K562 (cell line): Measurements from ENCODE around the gene UBE2S. TPM values are rescaled to one million over a fixed set of nuclear protein-coding genes. Genes with fewer than 3 reads are reported as not detected.

Experiments used
- CBFB ChIP-seq: sonication (generic); formaldehyde crosslinking; IDR thresholded peaks from 2 replicates; pipeline ENCODE4 v1.4.0; 2020; ENCODE audit warnings: mild to moderate bottlenecking, missing genetic modification reagents
- CTBP1 ChIP-seq: fragments of 450-650 bp; IDR thresholded peaks from 2 replicates; pipeline ENCODE4 v1.6.1; 2016; ENCODE audit warnings: borderline replicate concordance
- FUS ChIP-seq: fragments of 200-400 bp; formaldehyde crosslinking; optimal IDR thresholded peaks from 2 replicates; pipeline ENCODE3; 2017; ENCODE audit warnings: low read depth, low read length
- ILK ChIP-seq: fragments of 450-650 bp; IDR thresholded peaks from 2 replicates; pipeline ENCODE4 v1.6.1; 2016; ENCODE audit warnings: missing genetic modification characterization, low read depth, mild to moderate bottlenecking, missing compliant biosample characterization, moderate library complexity, borderline replicate concordance
- KDM1A ChIP-seq, 2 experiments: fragments of 450-650 bp; IDR thresholded peaks; 2 replicates each; pipeline ENCODE4 v1.6.1; 2016; ENCODE audit warnings: mild to moderate bottlenecking in 2 of 2
- MCM2 ChIP-seq: fragments of 450-650 bp; IDR thresholded peaks from 2 replicates; pipeline ENCODE4 v1.6.1; 2017; ENCODE audit warnings: low read depth, mild to moderate bottlenecking
- MEF2D ChIP-seq: conservative IDR thresholded peaks from 2 replicates; pipeline ENCODE4 v1.6.1; 2016; ENCODE audit warnings: low read depth, missing genetic modification characterization, missing compliant biosample characterization
- MYC ChIP-seq, 2 experiments: fragments of 250-450 bp in 1 of 2; sonication (Bioruptor Pico) in 1 of 2; IDR thresholded peaks; 2 replicates each; pipeline versions ENCODE4 v1.5.1 to v1.6.1; 2012 to 2021; ENCODE audit warnings: low read depth in 2 of 2, borderline replicate concordance in 1 of 2, improper control_type of control experiment in 1 of 2, low read length in 1 of 2, mild to moderate bottlenecking in 1 of 2, moderate library complexity in 1 of 2
- NFXL1 ChIP-seq: fragments of 450-650 bp; formaldehyde crosslinking; IDR thresholded peaks from 2 replicates; pipeline ENCODE4 v1.4.0; 2021; ENCODE audit warnings: mild to moderate bottlenecking
- TEAD4 ChIP-seq, 2 experiments: sonication (generic) in 1 of 2; formaldehyde crosslinking in 1 of 2; IDR thresholded peaks; 2 replicates each; pipeline versions ENCODE4 v1.6.1 to v1.8.0; 2012 to 2022; ENCODE audit warnings: borderline replicate concordance in 1 of 2, inconsistent platforms in 1 of 2, low read length in 1 of 2, mild to moderate bottlenecking in 1 of 2, missing genetic modification reagents in 1 of 2
- ZNF785 ChIP-seq: fragments of 250-450 bp; sonication (Bioruptor Pico); IDR thresholded peaks from 2 replicates; pipeline ENCODE4 v1.4.0; 2020; ENCODE audit warnings: mild to moderate bottlenecking
- polyA plus RNA-seq, 8 experiments: library from polyadenylated mRNA; depleted of rRNA in 4 of 8; stranded (reverse) in 5 of 8; unstranded in 3 of 8; fragments of >200 nt; fragmentation: Nextera tagmentation in 2 of 8; fragmentation: Illumina TruSeq in 1 of 8; extraction: Ambion mirVana in 2 of 8; extraction: Trizol in 1 of 8; gene quantifications; 2 replicates each; pipeline versions ENCODE4 v1.2.1 to v1.2.3, GENCODE V29; 2011 to 2014; ENCODE audit warnings: inconsistent platforms in 1 of 8, missing spikeins in 1 of 8
- total RNA-seq, 7 experiments: library from RNA; depleted of rRNA in 6 of 7; stranded (reverse); fragments of >200 nt in 6 of 7; fragmentation: Illumina TruSeq in 2 of 7; extraction: Trizol in 2 of 7; gene quantifications; 2 replicates each; pipeline versions ENCODE4 v1.2.1 to v1.2.3, GENCODE V29; 2011 to 2021; ENCODE audit warnings: low replicate concordance in 1 of 7
- TF ChIP-seq, protein P1 (sequence below): fragments of 450-650 bp; formaldehyde crosslinking; IDR thresholded peaks from 2 replicates; pipeline ENCODE4 v1.4.0; 2022; ENCODE audit warnings: missing genetic modification characterization
- TF ChIP-seq, protein P2 (sequence below): fragments of 450-650 bp; IDR thresholded peaks from one replicate; pipeline ENCODE4 v1.6.1; 2018; ENCODE audit warnings: mild to moderate bottlenecking, moderate library complexity; ENCODE audit not compliant: partially characterized antibody
- TF ChIP-seq, protein P3 (sequence below), 2 experiments: IDR thresholded peaks in 1 of 2; conservative IDR thresholded peaks in 1 of 2; 2 replicates each; pipeline ENCODE4 v1.6.1; 2016; ENCODE audit warnings: low read depth in 2 of 2, mild to moderate bottlenecking in 1 of 2, missing compliant biosample characterization in 1 of 2, missing genetic modification characterization in 1 of 2, moderate library complexity in 1 of 2
- TF ChIP-seq, protein P4 (sequence below): IDR thresholded peaks from 3 replicates; pipeline ENCODE4 v1.6.1; 2011; ENCODE audit warnings: borderline replicate concordance, mild to moderate bottlenecking, moderate library complexity; ENCODE audit not compliant: insufficient read length; ENCODE audit errors: extremely low read depth
- TF ChIP-seq, protein P5 (sequence below): sonication (generic); formaldehyde crosslinking; IDR thresholded peaks from 2 replicates; pipeline ENCODE4 v1.8.1; 2023; ENCODE audit warnings: mild to moderate bottlenecking, missing genetic modification reagents

The UBE2S gene
- total and polyA plus RNA-seq, 9 of the 15 experiments (the other 6 are each of a cell fraction or from before 2014, with no cell fraction given) = 1.5 to 1,305 (median 157) TPM

DNA sequence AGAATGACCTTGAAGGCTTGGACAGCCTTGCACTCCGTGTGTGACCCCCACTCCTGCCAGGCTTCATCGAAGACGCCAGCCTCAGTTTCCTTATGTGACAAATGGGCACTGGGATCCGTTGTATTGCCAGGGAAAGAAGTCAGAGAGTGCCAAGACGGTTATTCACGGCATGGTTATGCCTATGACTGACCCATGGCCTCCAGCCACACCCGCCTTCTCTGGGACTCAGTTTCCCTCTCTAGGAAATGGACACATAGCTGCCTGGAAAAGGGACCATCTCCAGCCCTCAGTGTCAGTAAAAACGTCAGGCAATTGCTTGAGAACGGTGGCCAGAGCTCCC lies 915 bp upstream of the UBE2S start (continued):
- TF ChIP-seq, protein P1, sequence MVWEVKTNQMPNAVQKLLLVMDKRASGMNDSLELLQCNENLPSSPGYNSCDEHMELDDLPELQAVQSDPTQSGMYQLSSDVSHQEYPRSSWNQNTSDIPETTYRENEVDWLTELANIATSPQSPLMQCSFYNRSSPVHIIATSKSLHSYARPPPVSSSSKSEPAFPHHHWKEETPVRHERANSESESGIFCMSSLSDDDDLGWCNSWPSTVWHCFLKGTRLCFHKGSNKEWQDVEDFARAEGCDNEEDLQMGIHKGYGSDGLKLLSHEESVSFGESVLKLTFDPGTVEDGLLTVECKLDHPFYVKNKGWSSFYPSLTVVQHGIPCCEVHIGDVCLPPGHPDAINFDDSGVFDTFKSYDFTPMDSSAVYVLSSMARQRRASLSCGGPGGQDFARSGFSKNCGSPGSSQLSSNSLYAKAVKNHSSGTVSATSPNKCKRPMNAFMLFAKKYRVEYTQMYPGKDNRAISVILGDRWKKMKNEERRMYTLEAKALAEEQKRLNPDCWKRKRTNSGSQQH (CRISPR knock-in tag) = peak; percentile 65; the same call in 1 of the 2 replicates
- TF ChIP-seq TEAD4 (IDR thresholded peaks at IDR 0.05; ENCODE audit: low read length) (no peak), TEAD4 (CRISPR knock-in tag; IDR thresholded peaks at IDR 0.05; ENCODE audit: borderline replicate concordance) (no peak), FUS (no peak), MYC (IDR thresholded peaks at IDR 0.05; ENCODE audit: low read depth, low read length) (no peak), MYC (CRISPR knock-in tag; IDR thresholded peaks at IDR 0.05; ENCODE audit: borderline replicate concordance, low read depth) (no peak), ZNF785 (CRISPR knock-in tag) (no peak), CTBP1 (no peak), MEF2D (tag) (0 out of 2 replicates have a peak, but pooled peaks have one; percentile 7), MCM2 (no peak), CBFB (CRISPR knock-in tag) (no peak), KDM1A (IDR thresholded peaks at IDR 0.05) (peak; percentile 29 to 41; a peak in 2 of 4 replicates), ILK (tag) (no peak), NFXL1 (CRISPR knock-in tag) (no peak)
- TF ChIP-seq, protein P2, sequence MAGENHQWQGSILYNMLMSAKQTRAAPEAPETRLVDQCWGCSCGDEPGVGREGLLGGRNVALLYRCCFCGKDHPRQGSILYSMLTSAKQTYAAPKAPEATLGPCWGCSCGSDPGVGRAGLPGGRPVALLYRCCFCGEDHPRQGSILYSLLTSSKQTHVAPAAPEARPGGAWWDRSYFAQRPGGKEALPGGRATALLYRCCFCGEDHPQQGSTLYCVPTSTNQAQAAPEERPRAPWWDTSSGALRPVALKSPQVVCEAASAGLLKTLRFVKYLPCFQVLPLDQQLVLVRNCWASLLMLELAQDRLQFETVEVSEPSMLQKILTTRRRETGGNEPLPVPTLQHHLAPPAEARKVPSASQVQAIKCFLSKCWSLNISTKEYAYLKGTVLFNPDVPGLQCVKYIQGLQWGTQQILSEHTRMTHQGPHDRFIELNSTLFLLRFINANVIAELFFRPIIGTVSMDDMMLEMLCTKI = no peak
- TF ChIP-seq, protein P3, sequence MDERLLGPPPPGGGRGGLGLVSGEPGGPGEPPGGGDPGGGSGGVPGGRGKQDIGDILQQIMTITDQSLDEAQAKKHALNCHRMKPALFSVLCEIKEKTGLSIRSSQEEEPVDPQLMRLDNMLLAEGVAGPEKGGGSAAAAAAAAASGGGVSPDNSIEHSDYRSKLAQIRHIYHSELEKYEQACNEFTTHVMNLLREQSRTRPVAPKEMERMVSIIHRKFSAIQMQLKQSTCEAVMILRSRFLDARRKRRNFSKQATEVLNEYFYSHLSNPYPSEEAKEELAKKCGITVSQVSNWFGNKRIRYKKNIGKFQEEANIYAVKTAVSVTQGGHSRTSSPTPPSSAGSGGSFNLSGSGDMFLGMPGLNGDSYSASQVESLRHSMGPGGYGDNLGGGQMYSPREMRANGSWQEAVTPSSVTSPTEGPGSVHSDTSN (CRISPR knock-in tag; IDR thresholded peaks at IDR 0.05; ENCODE audit: low read depth) = no peak
- TF ChIP-seq, protein P3 (tag; conservative IDR thresholded peaks at IDR 0.05; ENCODE audit: low read depth) = no peak
- TF ChIP-seq, protein P4, sequence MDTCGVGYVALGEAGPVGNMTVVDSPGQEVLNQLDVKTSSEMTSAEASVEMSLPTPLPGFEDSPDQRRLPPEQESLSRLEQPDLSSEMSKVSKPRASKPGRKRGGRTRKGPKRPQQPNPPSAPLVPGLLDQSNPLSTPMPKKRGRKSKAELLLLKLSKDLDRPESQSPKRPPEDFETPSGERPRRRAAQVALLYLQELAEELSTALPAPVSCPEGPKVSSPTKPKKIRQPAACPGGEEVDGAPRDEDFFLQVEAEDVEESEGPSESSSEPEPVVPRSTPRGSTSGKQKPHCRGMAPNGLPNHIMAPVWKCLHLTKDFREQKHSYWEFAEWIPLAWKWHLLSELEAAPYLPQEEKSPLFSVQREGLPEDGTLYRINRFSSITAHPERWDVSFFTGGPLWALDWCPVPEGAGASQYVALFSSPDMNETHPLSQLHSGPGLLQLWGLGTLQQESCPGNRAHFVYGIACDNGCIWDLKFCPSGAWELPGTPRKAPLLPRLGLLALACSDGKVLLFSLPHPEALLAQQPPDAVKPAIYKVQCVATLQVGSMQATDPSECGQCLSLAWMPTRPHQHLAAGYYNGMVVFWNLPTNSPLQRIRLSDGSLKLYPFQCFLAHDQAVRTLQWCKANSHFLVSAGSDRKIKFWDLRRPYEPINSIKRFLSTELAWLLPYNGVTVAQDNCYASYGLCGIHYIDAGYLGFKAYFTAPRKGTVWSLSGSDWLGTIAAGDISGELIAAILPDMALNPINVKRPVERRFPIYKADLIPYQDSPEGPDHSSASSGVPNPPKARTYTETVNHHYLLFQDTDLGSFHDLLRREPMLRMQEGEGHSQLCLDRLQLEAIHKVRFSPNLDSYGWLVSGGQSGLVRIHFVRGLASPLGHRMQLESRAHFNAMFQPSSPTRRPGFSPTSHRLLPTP = no peak
- TF ChIP-seq, protein P5, sequence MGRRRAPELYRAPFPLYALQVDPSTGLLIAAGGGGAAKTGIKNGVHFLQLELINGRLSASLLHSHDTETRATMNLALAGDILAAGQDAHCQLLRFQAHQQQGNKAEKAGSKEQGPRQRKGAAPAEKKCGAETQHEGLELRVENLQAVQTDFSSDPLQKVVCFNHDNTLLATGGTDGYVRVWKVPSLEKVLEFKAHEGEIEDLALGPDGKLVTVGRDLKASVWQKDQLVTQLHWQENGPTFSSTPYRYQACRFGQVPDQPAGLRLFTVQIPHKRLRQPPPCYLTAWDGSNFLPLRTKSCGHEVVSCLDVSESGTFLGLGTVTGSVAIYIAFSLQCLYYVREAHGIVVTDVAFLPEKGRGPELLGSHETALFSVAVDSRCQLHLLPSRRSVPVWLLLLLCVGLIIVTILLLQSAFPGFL (CRISPR knock-in tag) = no peak
